Suprapubic skin (tissue), 3 donors: ENCODE measurements around the gene OGT.

ENCODE experiments used
- EP300 ChIP-seq: sonication (generic); formaldehyde crosslinking; IDR thresholded peaks from one replicate; pipeline ENCODE4 v1.6.1; 2017; ENCODE audit warnings: antibody characterized with exemption
- POLR2A ChIP-seq, 2 donors: fragments of 450-650 bp; IDR thresholded peaks; one replicate each; pipeline ENCODE4 v1.6.1; 2017; ENCODE audit warnings: antibody characterized with exemption in 2 of 2, mild to moderate bottlenecking in 2 of 2, moderate library complexity in 2 of 2
- TF ChIP-seq, protein P1 (sequence below), 2 donors: fragments of 200-600 bp in 1 of 2; fragments of 450-650 bp in 1 of 2; sonication (generic) in 1 of 2; IDR thresholded peaks; one replicate each; pipeline ENCODE4 v1.5.1; 2016 to 2019; ENCODE audit warnings: antibody characterized with exemption in 2 of 2, mild to moderate bottlenecking in 1 of 2, moderate library complexity in 1 of 2

- TF ChIP-seq POLR2A (IDR thresholded peaks at IDR 0.05) (no peak), EP300 (no peak)
- TF ChIP-seq, protein P1, sequence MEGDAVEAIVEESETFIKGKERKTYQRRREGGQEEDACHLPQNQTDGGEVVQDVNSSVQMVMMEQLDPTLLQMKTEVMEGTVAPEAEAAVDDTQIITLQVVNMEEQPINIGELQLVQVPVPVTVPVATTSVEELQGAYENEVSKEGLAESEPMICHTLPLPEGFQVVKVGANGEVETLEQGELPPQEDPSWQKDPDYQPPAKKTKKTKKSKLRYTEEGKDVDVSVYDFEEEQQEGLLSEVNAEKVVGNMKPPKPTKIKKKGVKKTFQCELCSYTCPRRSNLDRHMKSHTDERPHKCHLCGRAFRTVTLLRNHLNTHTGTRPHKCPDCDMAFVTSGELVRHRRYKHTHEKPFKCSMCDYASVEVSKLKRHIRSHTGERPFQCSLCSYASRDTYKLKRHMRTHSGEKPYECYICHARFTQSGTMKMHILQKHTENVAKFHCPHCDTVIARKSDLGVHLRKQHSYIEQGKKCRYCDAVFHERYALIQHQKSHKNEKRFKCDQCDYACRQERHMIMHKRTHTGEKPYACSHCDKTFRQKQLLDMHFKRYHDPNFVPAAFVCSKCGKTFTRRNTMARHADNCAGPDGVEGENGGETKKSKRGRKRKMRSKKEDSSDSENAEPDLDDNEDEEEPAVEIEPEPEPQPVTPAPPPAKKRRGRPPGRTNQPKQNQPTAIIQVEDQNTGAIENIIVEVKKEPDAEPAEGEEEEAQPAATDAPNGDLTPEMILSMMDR (IDR thresholded peaks at IDR 0.05), result no peak
Observed at GRCh38 chrX:71493111-71493613, 39.7 kb upstream of the OGT start.
